SK-N-SH (cell line): Measurements from ENCODE around the gene RSRC2.
A peak's percentile ranks its signal among the peaks of the same experiment; 100 is the strongest.

Experiments used
- GATA2 ChIP-seq: sonication (generic); formaldehyde crosslinking; IDR thresholded peaks from 2 replicates; pipeline ENCODE4 v1.5.0; 2020; ENCODE audit warnings: mild to moderate bottlenecking, missing genetic modification reagents
- RAD21 ChIP-seq: IDR thresholded peaks from 2 replicates; pipeline ENCODE4 v1.6.1; 2012; ENCODE audit warnings: mild to moderate bottlenecking, low read length
- YY1 ChIP-seq: IDR thresholded peaks from 2 replicates; pipeline ENCODE4 v1.4.0; 2012; ENCODE audit warnings: low read depth, mild to moderate bottlenecking
- TF ChIP-seq, protein P1 (sequence below): fragments of 200-600 bp; sonication (generic); IDR thresholded peaks from 2 replicates; pipeline ENCODE4 v1.6.1; 2017; ENCODE audit warnings: antibody characterized with exemption, mild to moderate bottlenecking, moderate library complexity
- TF ChIP-seq, protein P2 (sequence below): IDR thresholded peaks from 2 replicates; pipeline ENCODE4 v1.4.0; 2012; ENCODE audit warnings: low read depth
- TF ChIP-seq, protein P3 (sequence below): IDR thresholded peaks from 2 replicates; pipeline ENCODE4 v1.6.1; 2012; ENCODE audit warnings: mild to moderate bottlenecking, low read depth, low read length, moderate library complexity

DNA sequence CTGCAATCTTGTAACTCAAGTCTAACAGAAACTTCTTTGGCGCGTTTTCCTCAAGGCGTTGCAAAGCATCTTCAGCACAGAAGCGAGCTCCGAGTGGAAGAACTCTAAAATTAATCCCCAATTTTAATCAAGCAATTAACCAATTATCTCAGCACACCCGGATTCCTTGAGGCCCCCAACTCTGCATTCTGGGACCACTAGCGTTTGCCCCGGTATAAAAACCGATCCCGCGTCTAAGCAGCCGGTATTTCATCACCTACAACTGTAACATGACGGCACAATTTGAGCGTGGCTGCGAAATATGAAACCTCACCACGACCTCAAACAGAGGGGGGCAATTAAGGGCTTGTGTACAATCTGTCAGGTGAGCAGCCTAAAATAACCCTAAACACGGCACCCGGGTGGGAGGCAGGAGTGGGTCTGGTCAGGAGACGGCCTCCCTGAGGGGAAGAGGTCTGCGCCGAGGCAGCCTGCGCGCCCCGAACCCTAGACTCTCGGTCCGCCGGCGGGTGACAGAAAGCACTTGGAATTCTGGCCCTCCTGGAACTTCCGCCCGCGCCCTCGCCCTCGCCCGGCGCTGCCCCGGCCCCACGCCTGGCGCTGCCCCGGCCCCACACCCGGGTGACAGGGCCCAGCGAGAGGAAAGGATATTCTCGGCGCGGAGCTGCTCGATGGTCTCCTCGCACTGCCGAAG is 26.6 kb downstream of the RSRC2 start:
- TF ChIP-seq, protein P1, sequence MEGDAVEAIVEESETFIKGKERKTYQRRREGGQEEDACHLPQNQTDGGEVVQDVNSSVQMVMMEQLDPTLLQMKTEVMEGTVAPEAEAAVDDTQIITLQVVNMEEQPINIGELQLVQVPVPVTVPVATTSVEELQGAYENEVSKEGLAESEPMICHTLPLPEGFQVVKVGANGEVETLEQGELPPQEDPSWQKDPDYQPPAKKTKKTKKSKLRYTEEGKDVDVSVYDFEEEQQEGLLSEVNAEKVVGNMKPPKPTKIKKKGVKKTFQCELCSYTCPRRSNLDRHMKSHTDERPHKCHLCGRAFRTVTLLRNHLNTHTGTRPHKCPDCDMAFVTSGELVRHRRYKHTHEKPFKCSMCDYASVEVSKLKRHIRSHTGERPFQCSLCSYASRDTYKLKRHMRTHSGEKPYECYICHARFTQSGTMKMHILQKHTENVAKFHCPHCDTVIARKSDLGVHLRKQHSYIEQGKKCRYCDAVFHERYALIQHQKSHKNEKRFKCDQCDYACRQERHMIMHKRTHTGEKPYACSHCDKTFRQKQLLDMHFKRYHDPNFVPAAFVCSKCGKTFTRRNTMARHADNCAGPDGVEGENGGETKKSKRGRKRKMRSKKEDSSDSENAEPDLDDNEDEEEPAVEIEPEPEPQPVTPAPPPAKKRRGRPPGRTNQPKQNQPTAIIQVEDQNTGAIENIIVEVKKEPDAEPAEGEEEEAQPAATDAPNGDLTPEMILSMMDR = no peak
- TF ChIP-seq, protein P2, sequence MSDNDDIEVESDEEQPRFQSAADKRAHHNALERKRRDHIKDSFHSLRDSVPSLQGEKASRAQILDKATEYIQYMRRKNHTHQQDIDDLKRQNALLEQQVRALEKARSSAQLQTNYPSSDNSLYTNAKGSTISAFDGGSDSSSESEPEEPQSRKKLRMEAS = peak; percentile 46; the same call in 1 of the 2 replicates
- TF ChIP-seq GATA2 (CRISPR knock-in tag) (no peak), YY1 (no peak), RAD21 (no peak)
- TF ChIP-seq, protein P3, sequence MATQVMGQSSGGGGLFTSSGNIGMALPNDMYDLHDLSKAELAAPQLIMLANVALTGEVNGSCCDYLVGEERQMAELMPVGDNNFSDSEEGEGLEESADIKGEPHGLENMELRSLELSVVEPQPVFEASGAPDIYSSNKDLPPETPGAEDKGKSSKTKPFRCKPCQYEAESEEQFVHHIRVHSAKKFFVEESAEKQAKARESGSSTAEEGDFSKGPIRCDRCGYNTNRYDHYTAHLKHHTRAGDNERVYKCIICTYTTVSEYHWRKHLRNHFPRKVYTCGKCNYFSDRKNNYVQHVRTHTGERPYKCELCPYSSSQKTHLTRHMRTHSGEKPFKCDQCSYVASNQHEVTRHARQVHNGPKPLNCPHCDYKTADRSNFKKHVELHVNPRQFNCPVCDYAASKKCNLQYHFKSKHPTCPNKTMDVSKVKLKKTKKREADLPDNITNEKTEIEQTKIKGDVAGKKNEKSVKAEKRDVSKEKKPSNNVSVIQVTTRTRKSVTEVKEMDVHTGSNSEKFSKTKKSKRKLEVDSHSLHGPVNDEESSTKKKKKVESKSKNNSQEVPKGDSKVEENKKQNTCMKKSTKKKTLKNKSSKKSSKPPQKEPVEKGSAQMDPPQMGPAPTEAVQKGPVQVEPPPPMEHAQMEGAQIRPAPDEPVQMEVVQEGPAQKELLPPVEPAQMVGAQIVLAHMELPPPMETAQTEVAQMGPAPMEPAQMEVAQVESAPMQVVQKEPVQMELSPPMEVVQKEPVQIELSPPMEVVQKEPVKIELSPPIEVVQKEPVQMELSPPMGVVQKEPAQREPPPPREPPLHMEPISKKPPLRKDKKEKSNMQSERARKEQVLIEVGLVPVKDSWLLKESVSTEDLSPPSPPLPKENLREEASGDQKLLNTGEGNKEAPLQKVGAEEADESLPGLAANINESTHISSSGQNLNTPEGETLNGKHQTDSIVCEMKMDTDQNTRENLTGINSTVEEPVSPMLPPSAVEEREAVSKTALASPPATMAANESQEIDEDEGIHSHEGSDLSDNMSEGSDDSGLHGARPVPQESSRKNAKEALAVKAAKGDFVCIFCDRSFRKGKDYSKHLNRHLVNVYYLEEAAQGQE = no peak
